ENCODE results near the gene DNAH17.

DNA sequence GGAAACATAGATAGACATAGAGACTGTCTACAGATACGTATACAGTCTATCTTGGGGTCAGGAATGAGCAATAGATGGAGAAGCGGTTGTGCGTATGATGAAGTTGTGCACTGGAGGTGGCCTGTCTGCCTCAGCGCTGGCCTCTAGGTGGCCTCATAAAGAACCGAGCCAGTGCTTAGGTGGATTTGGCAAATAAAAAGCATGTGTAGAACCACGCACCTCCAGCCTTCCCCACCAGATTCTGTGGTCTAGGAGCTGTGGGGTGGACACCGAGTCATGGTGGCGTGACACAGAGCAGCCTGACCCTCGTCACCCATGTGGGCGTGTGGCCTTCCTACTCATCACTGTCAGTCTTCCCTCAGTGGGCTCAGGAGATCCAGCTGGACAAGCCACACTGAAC, 164.8 kb downstream of the DNAH17 start:
- TF ChIP-seq, protein P1, sequence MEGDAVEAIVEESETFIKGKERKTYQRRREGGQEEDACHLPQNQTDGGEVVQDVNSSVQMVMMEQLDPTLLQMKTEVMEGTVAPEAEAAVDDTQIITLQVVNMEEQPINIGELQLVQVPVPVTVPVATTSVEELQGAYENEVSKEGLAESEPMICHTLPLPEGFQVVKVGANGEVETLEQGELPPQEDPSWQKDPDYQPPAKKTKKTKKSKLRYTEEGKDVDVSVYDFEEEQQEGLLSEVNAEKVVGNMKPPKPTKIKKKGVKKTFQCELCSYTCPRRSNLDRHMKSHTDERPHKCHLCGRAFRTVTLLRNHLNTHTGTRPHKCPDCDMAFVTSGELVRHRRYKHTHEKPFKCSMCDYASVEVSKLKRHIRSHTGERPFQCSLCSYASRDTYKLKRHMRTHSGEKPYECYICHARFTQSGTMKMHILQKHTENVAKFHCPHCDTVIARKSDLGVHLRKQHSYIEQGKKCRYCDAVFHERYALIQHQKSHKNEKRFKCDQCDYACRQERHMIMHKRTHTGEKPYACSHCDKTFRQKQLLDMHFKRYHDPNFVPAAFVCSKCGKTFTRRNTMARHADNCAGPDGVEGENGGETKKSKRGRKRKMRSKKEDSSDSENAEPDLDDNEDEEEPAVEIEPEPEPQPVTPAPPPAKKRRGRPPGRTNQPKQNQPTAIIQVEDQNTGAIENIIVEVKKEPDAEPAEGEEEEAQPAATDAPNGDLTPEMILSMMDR (IDR thresholded peaks at IDR 0.05), result peak; percentile 57
- no peak for TF ChIP-seq ZFX (IDR thresholded peaks at IDR 0.05; ENCODE audit: borderline replicate concordance)

Measured in 22Rv1 (cell line).